ENCODE results near the gene DPYD.

DPYD gene

DNA sequence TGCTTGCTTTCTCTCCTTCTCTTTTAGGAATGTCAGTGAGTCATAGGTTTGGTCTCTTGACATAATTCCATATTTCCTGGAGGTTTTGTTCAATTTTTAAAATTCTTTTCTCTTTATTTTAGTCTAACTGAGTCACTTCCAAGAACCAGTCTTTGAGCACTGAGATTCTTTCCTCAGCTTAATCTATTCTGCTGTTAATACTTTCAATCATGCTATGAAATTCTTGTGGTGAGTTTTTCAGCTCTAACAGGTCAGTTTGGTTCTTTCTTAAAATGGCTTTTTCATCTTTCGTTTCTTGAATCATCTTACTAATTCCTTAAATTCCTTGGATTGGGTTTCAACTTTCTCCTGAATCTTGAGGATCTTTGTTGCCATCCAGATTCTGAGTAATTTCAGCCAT, 878.3 kb downstream of the DPYD start:
- H3K27ac ChIP-seq (ENCODE audit: insufficient read depth, low read length, poor library complexity, severe bottlenecking), result no peak overlapping the region
- H3K4me1 ChIP-seq (ENCODE audit: control insufficient read depth, insufficient read depth, low read length, poor library complexity, severe bottlenecking), result no peaks in the 10 kb centered on the region
- no peak overlapping the region for H3K4me3 ChIP-seq (ENCODE audit: insufficient read depth, low read depth, low read length, poor library complexity, severe bottlenecking)
- DNase-seq, result no peak
- no peaks in the 10 kb centered on the region for H3K36me3 ChIP-seq (ENCODE audit: control insufficient read depth, insufficient read depth, low read length)
- H3K9me3 ChIP-seq (ENCODE audit: control insufficient read depth, low read length), result no peaks in the 10 kb centered on the region
- H3K27me3 ChIP-seq (replicated peaks; ENCODE audit: control insufficient read depth, insufficient read depth, low read length, poor library complexity, severe bottlenecking), result no peaks in the 10 kb centered on the region

- no peak overlapping the region for H3K4me3 ChIP-seq (ENCODE audit: insufficient read depth, low read depth, low read length, poor library complexity, severe bottlenecking)
- no peaks in the 10 kb centered on the region for H3K36me3 ChIP-seq (ENCODE audit: control insufficient read depth, insufficient read depth, low read length)
- no peaks in the 10 kb centered on the region for H3K4me1 ChIP-seq (ENCODE audit: control insufficient read depth, insufficient read depth, low read length, poor library complexity, severe bottlenecking)
- H3K27me3 ChIP-seq (replicated peaks; ENCODE audit: control insufficient read depth, insufficient read depth, low read length, poor library complexity, severe bottlenecking), result no peaks in the 10 kb centered on the region
- no peak for DNase-seq
- no peaks in the 10 kb centered on the region for H3K9me3 ChIP-seq (ENCODE audit: control insufficient read depth, low read length)
- H3K27ac ChIP-seq (ENCODE audit: insufficient read depth, low read length, poor library complexity, severe bottlenecking), result no peak overlapping the region
These were observed 879.8 kb downstream of the DPYD start for GRCh38 chr1:97041026-97041425.

GRCh38 chr1:97038410-97038809, 882.4 kb downstream of the DPYD start:
- H3K36me3 ChIP-seq (ENCODE audit: control insufficient read depth, insufficient read depth, low read length), result no peaks in the 10 kb centered on the region
- H3K27me3 ChIP-seq (replicated peaks; ENCODE audit: control insufficient read depth, insufficient read depth, low read length, poor library complexity, severe bottlenecking), result no peaks in the 10 kb centered on the region
- no peak overlapping the region for H3K4me3 ChIP-seq (ENCODE audit: insufficient read depth, low read depth, low read length, poor library complexity, severe bottlenecking)
- H3K27ac ChIP-seq (ENCODE audit: insufficient read depth, low read length, poor library complexity, severe bottlenecking), result no peak overlapping the region
- no peaks in the 10 kb centered on the region for H3K9me3 ChIP-seq (ENCODE audit: control insufficient read depth, low read length)
- DNase-seq, result no peak
- no peaks in the 10 kb centered on the region for H3K4me1 ChIP-seq (ENCODE audit: control insufficient read depth, insufficient read depth, low read length, poor library complexity, severe bottlenecking)

- Histone ChIP-seq H3K4me1 (ENCODE audit: control insufficient read depth, insufficient read depth, low read length, poor library complexity, severe bottlenecking) (no peaks in the 10 kb centered on the region), H3K4me3 (ENCODE audit: insufficient read depth, low read depth, low read length, poor library complexity, severe bottlenecking) (no peak overlapping the region), H3K27ac (ENCODE audit: insufficient read depth, low read length, poor library complexity, severe bottlenecking) (no peak overlapping the region), H3K9me3 (ENCODE audit: control insufficient read depth, low read length) (no peaks in the 10 kb centered on the region), H3K27me3 (replicated peaks; ENCODE audit: control insufficient read depth, insufficient read depth, low read length, poor library complexity, severe bottlenecking) (no peaks in the 10 kb centered on the region), H3K36me3 (ENCODE audit: control insufficient read depth, insufficient read depth, low read length) (no peaks in the 10 kb centered on the region)
- no peak for DNase-seq
These were observed 886.2 kb downstream of the DPYD start for GRCh38 chr1:97034651-97035050.

DNA sequence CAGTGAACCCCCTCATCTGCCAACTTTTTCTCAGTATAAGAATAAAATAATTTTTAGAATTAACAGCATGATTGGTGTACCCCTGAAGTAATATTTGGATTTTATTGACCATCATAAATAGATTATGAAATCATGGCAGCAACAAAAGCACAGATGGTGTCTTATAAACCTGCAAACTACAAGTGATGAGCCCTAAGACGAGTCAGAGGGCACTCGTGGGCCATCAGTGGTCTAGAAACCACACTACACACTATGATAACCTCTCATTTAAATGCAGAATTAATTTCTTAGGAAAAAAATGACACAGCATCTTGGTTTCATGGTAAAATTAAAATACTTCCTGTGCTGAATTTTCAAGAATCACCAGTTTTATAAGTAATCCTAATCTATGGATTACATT, 886.9 kb downstream of the DPYD start:
- no peak for DNase-seq
- Histone ChIP-seq H3K27ac (ENCODE audit: insufficient read depth, low read length, poor library complexity, severe bottlenecking) (no peak overlapping the region), H3K4me3 (ENCODE audit: insufficient read depth, low read depth, low read length, poor library complexity, severe bottlenecking) (no peak overlapping the region), H3K27me3 (replicated peaks; ENCODE audit: control insufficient read depth, insufficient read depth, low read length, poor library complexity, severe bottlenecking) (no peaks in the 10 kb centered on the region), H3K36me3 (ENCODE audit: control insufficient read depth, insufficient read depth, low read length) (no peaks in the 10 kb centered on the region), H3K9me3 (ENCODE audit: control insufficient read depth, low read length) (no peaks in the 10 kb centered on the region), H3K4me1 (ENCODE audit: control insufficient read depth, insufficient read depth, low read length, poor library complexity, severe bottlenecking) (no peaks in the 10 kb centered on the region)
